NT2/D1 (cell line): ENCODE results near the gene CLCF1.

Experiments used
- YY1 ChIP-seq: IDR thresholded peaks from 2 replicates; pipeline ENCODE4 v1.6.1; 2011; ENCODE audit not compliant: insufficient read length, insufficient read depth
- ZNF274 ChIP-seq: IDR thresholded peaks from 2 replicates; pipeline ENCODE4 v1.6.1; 2011; ENCODE audit warnings: mild to moderate bottlenecking, low read depth, low read length

- no peak for TF ChIP-seq ZNF274
- no peak for TF ChIP-seq YY1
These were observed 35.9 kb upstream of the CLCF1 start for GRCh38 chr11:67409261-67409666.
